MM.1S (cell line): ENCODE results near the gene CCDC188.

Experiments
- EZH2 ChIP-seq: fragments of 300-600 bp; sonication (generic); optimal IDR thresholded peaks from 2 replicates; pipeline ENCODE3; 2017; ENCODE audit warnings: low read depth, mild to moderate bottlenecking, antibody characterized with exemption, low read length, mixed read lengths
- TF ChIP-seq, protein P1 (sequence below): fragments of 300-600 bp; sonication (generic); IDR thresholded peaks from 2 replicates; pipeline ENCODE4 v1.5.1; 2016; ENCODE audit warnings: antibody characterized with exemption, low read length, mixed read lengths

DNA sequence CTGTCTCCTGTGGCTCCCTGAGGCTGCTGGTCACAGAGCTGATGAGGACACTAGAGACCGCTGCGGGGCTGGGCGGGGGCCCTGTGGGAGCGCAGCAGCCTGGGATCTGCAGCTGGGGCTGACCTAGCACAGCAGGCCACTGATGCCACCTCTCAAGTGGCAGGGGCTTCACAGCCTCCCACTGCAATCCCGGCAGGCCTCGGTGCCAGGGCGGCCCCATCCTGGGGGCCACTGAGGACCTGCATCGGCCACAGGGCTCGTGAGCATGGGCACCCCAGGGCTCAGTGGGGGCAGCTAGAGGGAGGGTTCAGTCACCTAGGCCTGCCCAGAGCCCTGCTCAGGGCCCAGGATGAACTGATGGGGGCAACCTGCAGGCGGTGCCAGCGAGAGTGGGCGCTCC, 14.6 kb upstream of the CCDC188 start:
- TF ChIP-seq, protein P1, sequence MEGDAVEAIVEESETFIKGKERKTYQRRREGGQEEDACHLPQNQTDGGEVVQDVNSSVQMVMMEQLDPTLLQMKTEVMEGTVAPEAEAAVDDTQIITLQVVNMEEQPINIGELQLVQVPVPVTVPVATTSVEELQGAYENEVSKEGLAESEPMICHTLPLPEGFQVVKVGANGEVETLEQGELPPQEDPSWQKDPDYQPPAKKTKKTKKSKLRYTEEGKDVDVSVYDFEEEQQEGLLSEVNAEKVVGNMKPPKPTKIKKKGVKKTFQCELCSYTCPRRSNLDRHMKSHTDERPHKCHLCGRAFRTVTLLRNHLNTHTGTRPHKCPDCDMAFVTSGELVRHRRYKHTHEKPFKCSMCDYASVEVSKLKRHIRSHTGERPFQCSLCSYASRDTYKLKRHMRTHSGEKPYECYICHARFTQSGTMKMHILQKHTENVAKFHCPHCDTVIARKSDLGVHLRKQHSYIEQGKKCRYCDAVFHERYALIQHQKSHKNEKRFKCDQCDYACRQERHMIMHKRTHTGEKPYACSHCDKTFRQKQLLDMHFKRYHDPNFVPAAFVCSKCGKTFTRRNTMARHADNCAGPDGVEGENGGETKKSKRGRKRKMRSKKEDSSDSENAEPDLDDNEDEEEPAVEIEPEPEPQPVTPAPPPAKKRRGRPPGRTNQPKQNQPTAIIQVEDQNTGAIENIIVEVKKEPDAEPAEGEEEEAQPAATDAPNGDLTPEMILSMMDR = no peak
- no peak for TF ChIP-seq EZH2
